NCI-H446 treated with DMSO at 0.1 percent for 48 hours (cell line): ENCODE measurements around the gene RNLS.
"Not testable (repeated sequence)": the region's sequence is repeated elsewhere in the genome, so short reads cannot be mapped to it uniquely, and the experiment has no call there.

Source experiments
- DNase-seq: peaks from one replicate; lab custom pipeline; 2025; lab: John Stamatoyannopoulos, UW

RNLS gene

GRCh38 chr10:88386821-88387773, 196.0 kb downstream of the RNLS start:
- no peak for DNase-seq

GRCh38 chr10:88386204-88386788, 196.8 kb downstream of the RNLS start:
- DNase-seq = no peak

GRCh38 chr10:88385601-88386203, 197.4 kb downstream of the RNLS start:
- DNase-seq = no peak

- no peak for DNase-seq
These were observed 199.8 kb downstream of the RNLS start for GRCh38 chr10:88383276-88383675.

GRCh38 chr10:88382699-88383098, 200.4 kb downstream of the RNLS start:
- no peak for DNase-seq

GRCh38 chr10:88379575-88379974, 203.5 kb downstream of the RNLS start:
- no peak for DNase-seq

- no peak for DNase-seq
These were observed 205.6 kb downstream of the RNLS start for GRCh38 chr10:88377510-88377909.

- no peak for DNase-seq
These were observed 208.5 kb downstream of the RNLS start for GRCh38 chr10:88374392-88375175.

- DNase-seq = no peak
These were observed 210.1 kb downstream of the RNLS start for GRCh38 chr10:88372881-88373592.

- DNase-seq = no peak
These were observed 210.9 kb downstream of the RNLS start for GRCh38 chr10:88372051-88372715.

GRCh38 chr10:88370713-88371112, 212.4 kb downstream of the RNLS start:
- DNase-seq = no peak

- DNase-seq = no peak
These were observed 216.3 kb downstream of the RNLS start for GRCh38 chr10:88366772-88367171.

GRCh38 chr10:88361995-88362807, 220.9 kb downstream of the RNLS start:
- no peak for DNase-seq

- no peak for DNase-seq
These were observed 221.6 kb downstream of the RNLS start for GRCh38 chr10:88361494-88361893.

- not testable (repeated sequence) for DNase-seq
These were observed 227.4 kb downstream of the RNLS start for GRCh38 chr10:88355750-88356149.

GRCh38 chr10:88347597-88348304, 235.4 kb downstream of the RNLS start:
- no peak for DNase-seq

GRCh38 chr10:88347022-88347421, 236.1 kb downstream of the RNLS start:
- DNase-seq = no peak

GRCh38 chr10:88346144-88346977, 236.8 kb downstream of the RNLS start:
- no peak for DNase-seq
